Stimulated activated CD4-positive, alpha-beta T cell treated with anti-CD3 and anti-CD28 coated beads, Interleukin-2, amount 100 ng/mL, for 48 hours (primary cell): ENCODE results near the gene RABL3.
"Not testable (repeated sequence)": the region's sequence is repeated elsewhere in the genome, so short reads cannot be mapped to it uniquely, and the experiment has no call there.

ENCODE experiments used
- DNase-seq, 2 donors: peaks; one replicate each; pipeline ENCODE4 v3.0.0-alpha.2; 2020

The RABL3 gene

GRCh38 chr3:120682095-120682681, 60.1 kb downstream of the RABL3 start, which contains the start of gene HGD:
TSS of gene HGD (minus strand) at chr3:120682239. CDS start at chr3:120682111, 128 bp downstream.
- DNase-seq = no peak

- DNase-seq = no peak
These were observed 60.7 kb downstream of the RABL3 start for GRCh38 chr3:120681506-120682038.

GRCh38 chr3:120681018-120681417, 61.3 kb downstream of the RABL3 start:
- DNase-seq = no peak

GRCh38 chr3:120680193-120680894, 62.0 kb downstream of the RABL3 start:
- no peak for DNase-seq

GRCh38 chr3:120678984-120679383, 63.3 kb downstream of the RABL3 start:
- no peak for DNase-seq

GRCh38 chr3:120678331-120678947, 63.9 kb downstream of the RABL3 start:
- no peak for DNase-seq

GRCh38 chr3:120677193-120677592, 65.1 kb downstream of the RABL3 start:
- DNase-seq = not testable (repeated sequence)

GRCh38 chr3:120673116-120673515, 69.2 kb downstream of the RABL3 start:
- no peak for DNase-seq

GRCh38 chr3:120670576-120670975, 71.7 kb downstream of the RABL3 start:
- DNase-seq = no peak

GRCh38 chr3:120664926-120665325, 77.4 kb downstream of the RABL3 start:
- no peak for DNase-seq

GRCh38 chr3:120661945-120662344, 80.4 kb downstream of the RABL3 start:
- DNase-seq = no peak

- DNase-seq = no peak
These were observed 81.0 kb downstream of the RABL3 start for GRCh38 chr3:120661106-120661905.

GRCh38 chr3:120659834-120660233, 82.5 kb downstream of the RABL3 start:
- DNase-seq = no peak

GRCh38 chr3:120659285-120659684, 83.0 kb downstream of the RABL3 start:
- no peak for DNase-seq

- no peak for DNase-seq
These were observed 89.3 kb downstream of the RABL3 start for GRCh38 chr3:120652896-120653545.

- no peak for DNase-seq
These were observed 90.0 kb downstream of the RABL3 start for GRCh38 chr3:120652281-120652680.

- DNase-seq = no peak
These were observed 92.0 kb downstream of the RABL3 start for GRCh38 chr3:120650311-120650710.

GRCh38 chr3:120649830-120650233, 92.5 kb downstream of the RABL3 start:
- no peak for DNase-seq

- no peak for DNase-seq
These were observed 94.0 kb downstream of the RABL3 start for GRCh38 chr3:120648290-120648689.

- DNase-seq = no peak
These were observed 95.4 kb downstream of the RABL3 start for GRCh38 chr3:120646771-120647432.

- no peak for DNase-seq
These were observed 97.1 kb downstream of the RABL3 start for GRCh38 chr3:120645083-120645845.
